Trophoblast cell (in vitro differentiated cells and primary cell): ENCODE data around the gene JMJD1C.

Experiments used
- DNase-seq, 2 donors: peaks; one replicate each; pipeline ENCODE4 v3.0.0-alpha.2; 2016
- H2AFZ ChIP-seq: 2 replicates; pipeline ENCODE4 v1.6.1; 2013; ENCODE audit warnings: low read length, moderate library complexity, mild to moderate bottlenecking; ENCODE audit not compliant: insufficient read depth, poor library complexity
- H2AK5ac ChIP-seq: 2 replicates; pipeline ENCODE4 v1.6.1; 2013; ENCODE audit warnings: mild to moderate bottlenecking, low read length
- H2BK120ac ChIP-seq: 2 replicates; pipeline ENCODE4 v1.6.1; 2013; ENCODE audit warnings: low read length, mild to moderate bottlenecking, moderate library complexity; ENCODE audit not compliant: insufficient read depth, poor library complexity
- H2BK12ac ChIP-seq: 2 replicates; pipeline ENCODE4 v1.6.1; 2013; ENCODE audit warnings: mild to moderate bottlenecking, low read length, moderate library complexity
- H2BK5ac ChIP-seq: 2 replicates; pipeline ENCODE4 v1.6.1; 2013; ENCODE audit warnings: low read length, low read depth, moderate library complexity, mild to moderate bottlenecking; ENCODE audit not compliant: poor library complexity
- H3K14ac ChIP-seq: 2 replicates; pipeline ENCODE4 v1.6.1; 2013; ENCODE audit warnings: mild to moderate bottlenecking, low read length
- H3K18ac ChIP-seq: 2 replicates; pipeline ENCODE4 v1.6.1; 2013; ENCODE audit warnings: mild to moderate bottlenecking, low read length
- H3K23ac ChIP-seq: 2 replicates; pipeline ENCODE4 v1.6.1; 2013; ENCODE audit warnings: low read length
- H3K27ac ChIP-seq: 2 replicates; pipeline ENCODE4 v1.5.1; 2013; ENCODE audit warnings: low read depth, mild to moderate bottlenecking, inconsistent platforms, low read length, moderate library complexity
- H3K27me3 ChIP-seq: 2 replicates; pipeline ENCODE4 v1.6.1; 2013; ENCODE audit warnings: inconsistent platforms, mild to moderate bottlenecking, low read length, moderate library complexity; ENCODE audit not compliant: insufficient read depth
- H3K36me3 ChIP-seq, 2 experiments: 1 replicate in 1 of 2; 2 replicates in 1 of 2; pipeline ENCODE4 v1.6.1; 2013; ENCODE audit warnings: low read length in 2 of 2, mild to moderate bottlenecking in 2 of 2, moderate library complexity in 1 of 2; ENCODE audit not compliant: insufficient read depth in 2 of 2, control insufficient read depth in 1 of 2
- H3K4ac ChIP-seq: 2 replicates; pipeline ENCODE4 v1.6.1; 2013; ENCODE audit warnings: low read depth, mild to moderate bottlenecking, low read length, moderate library complexity
- H3K4me1 ChIP-seq, 2 experiments: 1 replicate in 1 of 2; 2 replicates in 1 of 2; pipeline ENCODE4 v1.6.1; 2013; ENCODE audit warnings: low read length in 2 of 2, mild to moderate bottlenecking in 2 of 2, moderate library complexity in 1 of 2; ENCODE audit not compliant: insufficient read depth in 2 of 2, control insufficient read depth in 1 of 2
- H3K4me2 ChIP-seq: 2 replicates; pipeline ENCODE4 v1.6.1; 2013; ENCODE audit warnings: inconsistent platforms, mild to moderate bottlenecking, low read length, moderate library complexity
- H3K4me3 ChIP-seq: 2 replicates; pipeline ENCODE4 v1.5.1; 2013; ENCODE audit warnings: mild to moderate bottlenecking, low read depth, low read length, inconsistent platforms
- H3K79me1 ChIP-seq: one replicate; pipeline ENCODE4 v1.6.1; 2013; ENCODE audit warnings: low read length
- H3K79me2 ChIP-seq: 2 replicates; pipeline ENCODE4 v1.6.1; 2013; ENCODE audit warnings: low read length, mild to moderate bottlenecking; ENCODE audit not compliant: control insufficient read depth, insufficient read depth, poor library complexity
- H3K9ac ChIP-seq: 2 replicates; pipeline ENCODE4 v1.6.1; 2013; ENCODE audit warnings: mild to moderate bottlenecking, low read length
- H3K9me3 ChIP-seq: 2 replicates; pipeline ENCODE4 v1.6.1; 2013; ENCODE audit warnings: low read depth, mild to moderate bottlenecking, control low read depth, inconsistent platforms, low read length; ENCODE audit not compliant: insufficient read depth
- H4K12ac ChIP-seq: 2 replicates; pipeline ENCODE4 v1.6.1; 2013; ENCODE audit warnings: low read depth, mild to moderate bottlenecking, low read length, moderate library complexity
- H4K8ac ChIP-seq: 2 replicates; pipeline ENCODE4 v1.6.1; 2013; ENCODE audit warnings: low read depth, mild to moderate bottlenecking, low read length, moderate library complexity
- H4K91ac ChIP-seq: one replicate; pipeline ENCODE4 v1.6.1; 2013; ENCODE audit warnings: low read depth, mild to moderate bottlenecking, low read length, moderate library complexity
- WGBS: extraction: QIAGEN DNeasy Blood & Tissue Kit; methylation state at CpG from one replicate; pipeline ENCODE4 v1.1.7; 2013; ENCODE audit warnings: missing lambda C conversion rate; ENCODE audit not compliant: insufficient read length, insufficient coverage; ENCODE audit errors: extremely low coverage; 5-methylcytosine and 5-hydroxymethylcytosine counted together

JMJD1C gene

GRCh38 chr10:63396133-63396761 lies 69.5 kb downstream of the JMJD1C start:
- no peak overlapping the region for H2AK5ac ChIP-seq
- H2AFZ ChIP-seq: no peak overlapping the region
- no peak overlapping the region for H3K9ac ChIP-seq
- no peak overlapping the region for H3K18ac ChIP-seq
- no peaks in the 10 kb centered on the region for H3K79me2 ChIP-seq
- H4K8ac ChIP-seq: no peak overlapping the region
- H4K91ac ChIP-seq: no peak overlapping the region
- H3K9me3 ChIP-seq: no peaks in the 10 kb centered on the region
- no peak for DNase-seq
- no peak overlapping the region for H3K4ac ChIP-seq
- H2BK5ac ChIP-seq: no peak overlapping the region
- peaks cover 0 to 2% of the 10 kb centered on the region in 2 experiments for H3K36me3 ChIP-seq
- H4K12ac ChIP-seq: no peak overlapping the region
- H3K4me3 ChIP-seq: no peak overlapping the region
- no peaks in the 10 kb centered on the region for H3K79me1 ChIP-seq
- no peak overlapping the region for H2BK120ac ChIP-seq
- no peak overlapping the region for H3K14ac ChIP-seq
- no peak overlapping the region for H3K23ac ChIP-seq
- no peaks in the 10 kb centered on the region for H3K27me3 ChIP-seq
- H3K4me2 ChIP-seq: no peak overlapping the region
- H3K4me1 ChIP-seq: no peaks in the 10 kb centered on the region
- no CpG with 5 or more reads among the region's 7 CpGs for WGBS
- no peak overlapping the region for H3K27ac ChIP-seq
- no peak overlapping the region for H2BK12ac ChIP-seq

- H3K79me1 ChIP-seq: no peaks in the 10 kb centered on the region
- H4K8ac ChIP-seq: no peak overlapping the region
- H2AK5ac ChIP-seq: no peak overlapping the region
- H3K79me2 ChIP-seq: no peaks in the 10 kb centered on the region
- H3K9me3 ChIP-seq: no peaks in the 10 kb centered on the region
- H2BK120ac ChIP-seq: no peak overlapping the region
- H3K14ac ChIP-seq: no peak overlapping the region
- no peaks in the 10 kb centered on the region for H3K36me3 ChIP-seq
- H3K4me2 ChIP-seq: no peak overlapping the region
- no CpG with 5 or more reads among the region's 7 CpGs for WGBS
- H3K27ac ChIP-seq: no peak overlapping the region
- no peak overlapping the region for H2AFZ ChIP-seq
- DNase-seq: no peak
- no peak overlapping the region for H3K18ac ChIP-seq
- H3K4me3 ChIP-seq: no peak overlapping the region
- no peak overlapping the region for H2BK12ac ChIP-seq
- H3K4me1 ChIP-seq: no peaks in the 10 kb centered on the region
- H3K4ac ChIP-seq: no peak overlapping the region
- no peak overlapping the region for H3K23ac ChIP-seq
- no peak overlapping the region for H4K91ac ChIP-seq
- no peaks in the 10 kb centered on the region for H3K27me3 ChIP-seq
- H3K9ac ChIP-seq: no peak overlapping the region
- no peak overlapping the region for H4K12ac ChIP-seq
- H2BK5ac ChIP-seq: no peak overlapping the region
These were observed 72.7 kb downstream of the JMJD1C start for GRCh38 chr10:63393050-63393449.

GRCh38 chr10:63392224-63392623 lies 73.6 kb downstream of the JMJD1C start:
- no peak overlapping the region for H2AFZ ChIP-seq
- no peak overlapping the region for H3K27ac ChIP-seq
- H3K4me1 ChIP-seq: no peaks in the 10 kb centered on the region
- no peak overlapping the region for H3K4me3 ChIP-seq
- no peak overlapping the region for H4K8ac ChIP-seq
- no peaks in the 10 kb centered on the region for H3K79me1 ChIP-seq
- no peak overlapping the region for H3K9ac ChIP-seq
- no peak overlapping the region for H3K4ac ChIP-seq
- H3K36me3 ChIP-seq: no peaks in the 10 kb centered on the region
- H2AK5ac ChIP-seq: no peak overlapping the region
- no peak overlapping the region for H4K12ac ChIP-seq
- no peak overlapping the region for H4K91ac ChIP-seq
- H3K4me2 ChIP-seq: no peak overlapping the region
- no peaks in the 10 kb centered on the region for H3K27me3 ChIP-seq
- H2BK120ac ChIP-seq: no peak overlapping the region
- H2BK5ac ChIP-seq: no peak overlapping the region
- DNase-seq: no peak
- no peak overlapping the region for H3K14ac ChIP-seq
- no peaks in the 10 kb centered on the region for H3K9me3 ChIP-seq
- no peak overlapping the region for H3K23ac ChIP-seq
- no peaks in the 10 kb centered on the region for H3K79me2 ChIP-seq
- H2BK12ac ChIP-seq: no peak overlapping the region
- H3K18ac ChIP-seq: no peak overlapping the region
- WGBS: no CpG with 5 or more reads among the region's 6 CpGs

- no peak overlapping the region for H3K23ac ChIP-seq
- H3K27ac ChIP-seq: no peak overlapping the region
- no CpG with 5 or more reads among the region's 4 CpGs for WGBS
- no peak overlapping the region for H4K8ac ChIP-seq
- H2BK120ac ChIP-seq: no peak overlapping the region
- H3K27me3 ChIP-seq: no peaks in the 10 kb centered on the region
- no peak overlapping the region for H3K9ac ChIP-seq
- no peak overlapping the region for H4K12ac ChIP-seq
- H3K4me3 ChIP-seq: no peak overlapping the region
- H2BK5ac ChIP-seq: no peak overlapping the region
- no peaks in the 10 kb centered on the region for H3K4me1 ChIP-seq
- no peak overlapping the region for H2AK5ac ChIP-seq
- no peak overlapping the region for H3K4ac ChIP-seq
- H3K36me3 ChIP-seq: no peaks in the 10 kb centered on the region
- no peak overlapping the region for H2BK12ac ChIP-seq
- H3K4me2 ChIP-seq: no peak overlapping the region
- no peak overlapping the region for H3K18ac ChIP-seq
- H2AFZ ChIP-seq: no peak overlapping the region
- DNase-seq: no peak
- no peak overlapping the region for H4K91ac ChIP-seq
- H3K79me2 ChIP-seq: no peaks in the 10 kb centered on the region
- H3K79me1 ChIP-seq: no peaks in the 10 kb centered on the region
- no peak overlapping the region for H3K14ac ChIP-seq
- no peaks in the 10 kb centered on the region for H3K9me3 ChIP-seq
These were observed 74.0 kb downstream of the JMJD1C start for GRCh38 chr10:63391812-63392211.
